Lower leg skin (tissue), 4 donors: ENCODE results near the gene PDXK. TPM values are rescaled to one million over a fixed set of nuclear protein-coding genes. Genes with fewer than 3 reads are reported as not detected.

Experiments used
- DNase-seq, 2 donors: peaks; one replicate each; pipeline ENCODE4 v3.0.0-alpha.2; 2019; ENCODE audit warnings: low spot score in 2 of 2
- H3K4me3 ChIP-seq: fragments of 200-600 bp; sonication (generic); 2 replicates; pipeline ENCODE4 v1.5.1; 2017; ENCODE audit warnings: mild to moderate bottlenecking, low read depth; ENCODE audit not compliant: poor library complexity, severe bottlenecking
- CTCF ChIP-seq, 3 donors: fragments of 450-650 bp; IDR thresholded peaks; one replicate each; pipeline ENCODE4 v1.5.1; 2016; ENCODE audit warnings: antibody characterized with exemption in 3 of 3, mild to moderate bottlenecking in 3 of 3, moderate library complexity in 2 of 3
- POLR2A ChIP-seq, 2 donors: fragments of 450-650 bp; IDR thresholded peaks; one replicate each; pipeline ENCODE4 v1.6.1; 2016 to 2017; ENCODE audit warnings: antibody characterized with exemption in 2 of 2, mild to moderate bottlenecking in 1 of 2, moderate library complexity in 1 of 2
- WGBS, 2 donors: methylation state at CpG; one replicate each; pipeline ENCODE4 v1.1.5; 2018; 5-methylcytosine and 5-hydroxymethylcytosine counted together
- intact Hi-C: fragments of 100-400 bp; cut with DNase I; formaldehyde crosslinking; loops from one replicate; pipeline ENCODE4 v1.15.0; 2023; ENCODE audit warnings: low total_unique reads
- total RNA-seq, 4 donors: library from RNA; depleted of rRNA; stranded (reverse); fragments of >200 nt; gene quantifications; one replicate each; pipeline ENCODE4 v1.1.0, GENCODE V29; 2016

PDXK gene
- total RNA-seq, 4 donors from 2014 or later, result 19.5 to 55.6 (median 42.1) TPM

GRCh38 chr21:43719748-43720538 is 1.0 kb downstream of the PDXK start:
- 7 to 12% methylated on average over 26 to 49 of the region's 49 CpGs for WGBS, 2 donors
- intact Hi-C loops, result loop anchor here (10.0 kb wide), 1 partner anchor 55 kb away; no protein-coding TSS in a partner anchor
- no peak for DNase-seq
- no peak for TF ChIP-seq POLR2A (IDR thresholded peaks at IDR 0.05)
- no peak for TF ChIP-seq CTCF (IDR thresholded peaks at IDR 0.05)
- H3K4me3 ChIP-seq, result peak overlapping the region; percentile 90

- DNase-seq, result no peak
- TF ChIP-seq POLR2A (IDR thresholded peaks at IDR 0.05) (no peak), CTCF (IDR thresholded peaks at IDR 0.05) (no peak)
- WGBS, 2 donors, result 82 to 85% methylated on average over 16 of the region's 16 CpGs
- no peak overlapping the region for H3K4me3 ChIP-seq
- intact Hi-C loops, result loop anchor here (10.0 kb wide), 1 partner anchor 56 kb away; no protein-coding TSS in a partner anchor
Observed at GRCh38 chr21:43720539-43721166, 1.7 kb downstream of the PDXK start.

GRCh38 chr21:43721206-43721605 is 2.3 kb downstream of the PDXK start:
- 82% methylated on average over 4 of the region's 4 CpGs for WGBS, 2 donors
- no peak for DNase-seq
- TF ChIP-seq POLR2A (IDR thresholded peaks at IDR 0.05), result no peak
- TF ChIP-seq CTCF (IDR thresholded peaks at IDR 0.05), result no peak
- H3K4me3 ChIP-seq, result no peak overlapping the region
- intact Hi-C loops, result loop anchor here (10.0 kb wide), 1 partner anchor 56 kb away; no protein-coding TSS in a partner anchor

DNA sequence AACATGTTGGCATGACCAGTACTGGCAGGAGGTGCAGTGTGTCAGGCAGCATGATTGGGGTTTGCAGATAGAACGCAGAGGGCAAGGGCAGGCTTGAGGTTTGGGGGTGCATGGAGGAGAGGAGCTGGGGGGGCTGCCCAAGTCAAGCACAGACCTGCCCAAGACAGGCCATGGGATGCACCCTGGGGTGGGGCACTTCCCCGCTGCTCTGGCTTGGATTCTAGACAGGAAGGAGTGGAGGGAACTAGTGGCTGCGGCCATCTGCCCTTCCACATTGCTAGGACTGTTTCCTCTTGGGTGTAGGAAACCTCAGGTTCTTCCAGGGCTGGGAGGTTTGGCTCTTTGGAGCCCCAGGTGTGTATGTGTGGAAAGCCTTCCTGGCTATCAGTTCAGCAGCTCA is 3.0 kb downstream of the PDXK start:
- intact Hi-C loops, result loop anchor here (10.0 kb wide), 1 partner anchor 57 kb away; no protein-coding TSS in a partner anchor
- no peak for DNase-seq
- TF ChIP-seq POLR2A (IDR thresholded peaks at IDR 0.05), result no peak
- TF ChIP-seq CTCF (IDR thresholded peaks at IDR 0.05), result no peak
- 52 to 78% methylated on average over 3 of the region's 3 CpGs for WGBS, 2 donors
- H3K4me3 ChIP-seq, result no peak overlapping the region

- no peak overlapping the region for H3K4me3 ChIP-seq
- no peak for DNase-seq
- intact Hi-C loops, result loop anchor here (10.0 kb wide), 1 partner anchor 59 kb away; no protein-coding TSS in a partner anchor
- no peak for TF ChIP-seq POLR2A (IDR thresholded peaks at IDR 0.05)
- no peak for TF ChIP-seq CTCF (IDR thresholded peaks at IDR 0.05)
- WGBS, 2 donors, result 90 to 92% methylated on average over 9 to 12 of the region's 12 CpGs
Observed at GRCh38 chr21:43723648-43724047, 4.7 kb downstream of the PDXK start.
